Keratinocyte (primary cell): ENCODE data around the gene DIP2C.

ENCODE experiments used
- CTCF ChIP-seq, 3 experiments: IDR thresholded peaks in 1 of 3; conservative IDR thresholded peaks in 1 of 3; optimal IDR thresholded peaks in 1 of 3; 2 replicates in 2 of 3; 3 replicates in 1 of 3; pipeline versions ENCODE3 to v1.5.1; 2011; ENCODE audit warnings: low read length in 3 of 3, mild to moderate bottlenecking in 3 of 3, moderate library complexity in 2 of 3, control low read depth in 1 of 3, inconsistent platforms in 1 of 3; ENCODE audit not compliant: insufficient read depth in 2 of 3; ENCODE audit errors: extremely low read depth in 1 of 3
- EZH2 ChIP-seq: IDR thresholded peaks from one replicate; pipeline ENCODE4 v1.6.1; 2012; ENCODE audit warnings: inconsistent platforms, mild to moderate bottlenecking, low read length, moderate library complexity

GRCh38 chr10:628386-629045 lies 61.0 kb downstream of the DIP2C start:
- no peak for TF ChIP-seq CTCF (optimal IDR thresholded peaks at IDR 0.05 in 1 of 3, IDR thresholded peaks at IDR 0.05 in 1 of 3, conservative IDR thresholded peaks at IDR 0.05 in 1 of 3; ENCODE audit: extremely low read depth in 1 of 3, insufficient read depth in 2 of 3, low read length in 3 of 3)
- TF ChIP-seq EZH2: no peak
